ENCODE measurements around the gene RNF133.

The RNF133 gene

DNA sequence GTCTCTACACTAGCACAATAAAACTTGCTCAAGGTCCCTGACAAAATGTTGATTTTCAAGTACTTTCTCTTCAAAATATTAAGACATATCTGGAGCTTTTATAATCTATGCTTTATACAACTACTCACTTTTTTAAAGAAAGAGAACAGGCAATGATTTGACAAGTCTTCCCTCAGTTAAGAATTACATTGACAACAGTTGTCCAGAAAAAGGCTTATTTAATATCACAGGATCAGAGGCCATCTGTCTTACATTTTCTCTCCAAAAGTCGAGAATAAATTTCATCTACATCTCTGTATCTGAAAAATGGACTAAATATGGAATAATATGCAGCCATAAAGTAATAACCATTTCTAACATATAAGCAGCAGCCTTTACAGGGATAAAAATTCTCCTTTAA is 12.0 kb upstream of the RNF133 start:
- in situ Hi-C loops (cut with HindIII; ENCODE audit: low sequenced_read_pairs) = no loop called here
- no peak overlapping the region for H3K4me3 ChIP-seq (ENCODE audit: low read depth, low read length)
- TF ChIP-seq, protein P1, sequence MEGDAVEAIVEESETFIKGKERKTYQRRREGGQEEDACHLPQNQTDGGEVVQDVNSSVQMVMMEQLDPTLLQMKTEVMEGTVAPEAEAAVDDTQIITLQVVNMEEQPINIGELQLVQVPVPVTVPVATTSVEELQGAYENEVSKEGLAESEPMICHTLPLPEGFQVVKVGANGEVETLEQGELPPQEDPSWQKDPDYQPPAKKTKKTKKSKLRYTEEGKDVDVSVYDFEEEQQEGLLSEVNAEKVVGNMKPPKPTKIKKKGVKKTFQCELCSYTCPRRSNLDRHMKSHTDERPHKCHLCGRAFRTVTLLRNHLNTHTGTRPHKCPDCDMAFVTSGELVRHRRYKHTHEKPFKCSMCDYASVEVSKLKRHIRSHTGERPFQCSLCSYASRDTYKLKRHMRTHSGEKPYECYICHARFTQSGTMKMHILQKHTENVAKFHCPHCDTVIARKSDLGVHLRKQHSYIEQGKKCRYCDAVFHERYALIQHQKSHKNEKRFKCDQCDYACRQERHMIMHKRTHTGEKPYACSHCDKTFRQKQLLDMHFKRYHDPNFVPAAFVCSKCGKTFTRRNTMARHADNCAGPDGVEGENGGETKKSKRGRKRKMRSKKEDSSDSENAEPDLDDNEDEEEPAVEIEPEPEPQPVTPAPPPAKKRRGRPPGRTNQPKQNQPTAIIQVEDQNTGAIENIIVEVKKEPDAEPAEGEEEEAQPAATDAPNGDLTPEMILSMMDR (IDR thresholded peaks at IDR 0.05; ENCODE audit: low read depth, low read length) = no peak
- no peak for DNase-seq (ENCODE audit: low read depth, low spot score)

DNA sequence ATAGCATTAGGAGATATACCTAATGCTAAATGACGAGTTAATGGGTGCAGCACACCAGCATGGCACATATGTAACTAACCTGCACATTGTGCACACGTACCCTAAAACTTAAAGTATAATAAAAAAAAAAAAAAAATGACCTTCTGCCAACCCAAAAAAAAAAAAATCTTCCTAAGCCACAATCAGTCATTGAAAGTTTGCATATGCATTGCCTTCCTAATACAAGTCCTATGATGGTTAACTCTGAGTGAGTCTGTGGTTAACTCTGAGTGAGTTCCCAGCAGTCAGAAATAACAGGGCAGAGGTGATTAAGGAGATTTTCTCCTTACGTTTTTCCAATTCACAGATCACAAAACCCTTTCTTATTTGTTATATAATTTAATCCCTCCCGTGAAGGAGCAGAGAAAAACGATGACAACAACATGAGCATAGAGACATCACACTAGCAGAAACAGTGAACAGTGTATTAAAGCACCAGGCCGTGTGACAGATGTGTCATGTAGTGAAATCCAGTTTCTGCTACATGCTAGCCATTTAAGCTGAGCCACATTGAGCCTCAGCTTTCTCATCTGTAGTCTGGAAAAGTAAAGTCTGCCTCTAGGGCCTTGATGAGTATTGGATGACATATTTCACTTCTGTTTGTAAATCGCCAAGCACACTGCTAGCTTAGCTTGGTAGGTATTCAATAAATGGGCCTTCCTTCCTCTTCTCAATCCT is 11.2 kb upstream of the RNF133 start:
- in situ Hi-C loops (cut with HindIII; ENCODE audit: low sequenced_read_pairs) = no loop called here
- TF ChIP-seq, protein P1 (IDR thresholded peaks at IDR 0.05; ENCODE audit: low read depth, low read length) = no peak
- DNase-seq (ENCODE audit: low read depth, low spot score) = no peak
- no peak overlapping the region for H3K4me3 ChIP-seq (ENCODE audit: low read depth, low read length)

DNA sequence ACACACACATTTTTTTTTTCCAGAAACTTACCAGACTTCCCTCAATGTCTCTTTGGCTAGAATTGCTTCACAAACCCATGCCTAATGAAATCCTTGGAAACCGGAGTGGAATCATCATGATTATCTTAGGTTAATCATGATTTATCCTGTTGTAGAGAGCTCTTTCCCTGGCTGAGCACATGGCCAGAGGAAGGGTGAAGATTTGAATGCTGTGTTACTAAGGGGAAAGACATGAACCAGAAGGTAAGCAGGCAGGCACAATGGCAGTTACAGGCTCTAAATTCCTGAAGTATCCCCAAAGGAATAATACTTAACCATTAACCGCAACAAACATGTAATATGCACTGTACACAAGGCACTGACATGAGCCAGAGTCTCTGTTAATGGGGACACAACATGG is 7.9 kb upstream of the RNF133 start:
- in situ Hi-C loops (cut with HindIII; ENCODE audit: low sequenced_read_pairs) = no loop called here
- H3K4me3 ChIP-seq (ENCODE audit: low read depth, low read length) = no peak overlapping the region
- TF ChIP-seq, protein P1 (IDR thresholded peaks at IDR 0.05; ENCODE audit: low read depth, low read length) = no peak
- DNase-seq (ENCODE audit: low read depth, low spot score) = no peak

GRCh38 chr7:122702872-122703510 is 4.1 kb upstream of the RNF133 start, which contains the start of gene RNF148:
RNF148 (minus strand) TSS chr7:122702922; CDS start chr7:122702750, 172 bp downstream.
- in situ Hi-C loops (cut with HindIII; ENCODE audit: low sequenced_read_pairs) = no loop called here
- no peak for DNase-seq (ENCODE audit: low read depth, low spot score)
- TF ChIP-seq, protein P1 (IDR thresholded peaks at IDR 0.05; ENCODE audit: low read depth, low read length) = no peak
- H3K4me3 ChIP-seq (ENCODE audit: low read depth, low read length) = no peak within 1 kb of the TSS

DNA sequence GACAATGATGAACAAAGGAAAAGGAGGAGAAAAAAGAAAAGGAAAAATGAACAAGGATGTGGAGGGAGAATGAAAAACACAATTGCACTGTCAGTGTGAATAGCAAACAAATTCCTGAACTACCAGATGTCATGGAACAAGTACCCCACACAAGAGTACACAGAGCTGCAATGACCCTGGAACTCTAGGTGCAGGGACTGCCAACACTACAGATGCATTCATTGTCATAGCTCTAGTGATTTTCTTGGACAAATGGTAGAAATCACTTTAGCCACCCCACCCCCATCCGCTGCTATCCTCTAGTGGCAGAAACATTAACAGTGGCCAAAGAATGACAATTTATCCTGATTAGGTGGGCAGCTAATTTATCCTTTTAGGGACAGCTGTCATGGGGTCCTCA is 3.1 kb downstream of the RNF133 start:
- no peak overlapping the region for H3K4me3 ChIP-seq (ENCODE audit: low read depth, low read length)
- in situ Hi-C loops (cut with HindIII; ENCODE audit: low sequenced_read_pairs) = no loop called here
- TF ChIP-seq, protein P1 (IDR thresholded peaks at IDR 0.05; ENCODE audit: low read depth, low read length) = no peak
- DNase-seq (ENCODE audit: low read depth, low spot score) = no peak

GRCh38 chr7:122694697-122695096 is 4.2 kb downstream of the RNF133 start:
- in situ Hi-C loops (cut with HindIII; ENCODE audit: low sequenced_read_pairs) = no loop called here
- H3K4me3 ChIP-seq (ENCODE audit: low read depth, low read length) = no peak overlapping the region
- TF ChIP-seq, protein P1 (IDR thresholded peaks at IDR 0.05; ENCODE audit: low read depth, low read length) = no peak
- DNase-seq (ENCODE audit: low read depth, low spot score) = no peak

Measured in astrocyte of the spinal cord (primary cell).